Left renal pelvis (tissue), 4 donors: Measurements from ENCODE around the gene ERF. TPM values are rescaled to one million over a fixed set of nuclear protein-coding genes. Genes with fewer than 3 reads are reported as not detected.

ENCODE experiments used
- DNase-seq, 4 donors: peaks; one replicate each; pipeline ENCODE4 v3.0.0-alpha.2; 2013; ENCODE audit warnings: low read depth in 4 of 4, low spot score in 3 of 4
- polyA plus RNA-seq, 4 donors: library from polyadenylated mRNA; unstranded; fragments of 120-200 nt; gene quantifications; one replicate each; pipeline ENCODE4 v1.2.1, GENCODE V29; 2013; ENCODE audit not compliant: insufficient read length in 4 of 4

The ERF gene
- polyA plus RNA-seq, 4 donors: 57.2 to 81.0 (median 63.4) TPM

DNA sequence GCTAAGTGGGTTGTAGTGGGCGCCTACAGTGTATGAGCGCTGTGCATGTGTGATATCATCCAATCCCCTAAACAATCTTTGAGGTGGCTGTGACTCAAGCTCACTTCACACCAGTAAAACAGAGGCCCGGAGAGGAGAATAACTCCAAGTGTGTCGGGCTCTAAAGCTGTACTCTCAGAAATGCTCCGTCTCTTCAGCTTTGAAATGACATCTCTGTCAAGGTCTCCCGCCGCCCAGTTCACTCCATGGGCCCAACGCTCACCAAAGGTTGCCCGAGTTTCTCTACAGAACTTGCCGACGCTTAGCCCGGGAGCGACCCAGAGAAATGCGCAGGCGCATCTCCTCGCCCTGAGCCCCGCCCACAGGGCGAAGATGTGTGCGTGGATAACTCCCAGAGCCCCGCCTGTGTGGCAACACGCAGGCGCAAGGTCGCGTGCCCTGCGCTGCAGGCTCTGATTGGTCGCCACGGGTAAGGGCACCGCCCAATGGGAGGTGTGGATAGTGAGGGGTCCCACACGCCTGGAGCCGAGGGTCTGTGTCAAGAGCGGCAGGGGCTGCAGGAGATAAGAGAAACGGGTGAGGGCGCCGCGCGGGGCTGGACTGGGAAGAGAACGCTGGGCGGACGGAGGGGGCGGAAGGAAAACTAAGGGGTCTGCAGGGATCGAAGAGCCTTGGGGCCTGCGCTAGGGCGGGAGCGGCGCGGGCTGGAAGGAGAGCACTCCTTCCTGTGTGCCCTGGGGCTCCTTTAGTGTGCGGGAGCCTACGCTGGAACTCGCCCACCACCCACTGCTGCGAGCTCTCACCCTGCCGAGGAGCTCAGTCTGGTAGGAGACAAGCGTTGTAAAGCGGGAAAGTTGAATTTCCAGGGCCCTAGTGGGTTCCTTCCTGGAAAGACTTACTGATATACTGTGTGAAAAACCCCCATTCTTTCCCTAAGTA is 34.8 kb downstream of the ERF start, which contains the start of gene ZNF526:
TSS of gene ZNF526 (plus strand) at position 501 of the 939 bp plus-strand sequence. CDS start 4,092 bp downstream, outside the sequence.
- DNase-seq: peak; percentile 94 to 95 (median 95)

GRCh38 chr19:42217520-42218437 is 37.1 kb downstream of the ERF start, which contains the start of gene DEDD2:
Gene DEDD2 (minus strand): TSS chr19:42217677. CDS start chr19:42217007, 670 bp downstream.
- DNase-seq: peak; percentile 80 to 91 (median 90)

GRCh38 chr19:42216653-42217519 is 38.0 kb downstream of the ERF start:
- peak in 3 of 4 donors; percentile 35 to 54 (median 46) for DNase-seq

- no peak for DNase-seq
Measured at GRCh38 chr19:42214810-42215485, 40.0 kb downstream of the ERF start.

- DNase-seq: no peak
Measured at GRCh38 chr19:42212886-42213285, 42.0 kb downstream of the ERF start.

DNA sequence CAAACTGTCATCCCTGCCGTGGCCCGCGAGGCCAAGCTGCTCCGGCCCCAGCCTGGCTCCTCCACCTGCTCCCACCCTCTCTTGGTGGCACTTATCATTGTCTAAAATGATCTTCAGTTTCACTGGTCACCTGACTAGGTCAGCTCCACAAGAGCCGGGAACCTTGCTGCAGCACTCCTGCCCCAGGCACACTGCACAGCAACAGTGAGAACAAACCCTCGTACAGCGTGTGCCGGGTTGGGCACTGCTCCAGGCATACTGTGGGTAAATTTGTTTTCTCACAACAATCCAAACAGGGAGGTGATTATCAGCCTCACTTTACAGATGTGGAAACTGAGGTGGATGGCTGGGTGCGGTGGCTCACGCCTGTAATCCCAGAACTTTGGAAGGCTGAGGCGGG is 46.3 kb downstream of the ERF start:
- no peak for DNase-seq

- no peak for DNase-seq
Measured at GRCh38 chr19:42207767-42208271, 47.1 kb downstream of the ERF start.

- DNase-seq: no peak
Measured at GRCh38 chr19:42206871-42207755, 47.8 kb downstream of the ERF start.

DNA sequence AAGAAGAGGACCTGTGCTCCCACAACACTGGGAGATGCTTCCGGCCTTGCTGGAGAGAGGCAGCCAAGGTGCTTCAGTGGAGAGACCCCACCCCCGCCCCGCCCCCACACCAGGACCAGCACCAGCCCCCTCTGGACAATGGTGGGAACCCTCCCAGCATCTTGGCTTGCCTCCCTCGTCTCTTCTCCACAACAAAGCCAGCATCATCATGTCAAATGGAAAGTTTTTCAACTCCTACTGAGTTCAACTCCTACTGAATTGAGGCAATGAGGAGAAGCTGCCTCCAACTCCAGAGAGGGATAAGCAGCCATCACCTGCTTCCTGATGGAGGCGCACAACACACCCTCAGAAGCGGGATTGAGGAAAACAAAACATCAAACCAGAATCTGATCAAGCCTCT is 50.3 kb downstream of the ERF start:
- no peak for DNase-seq

- no peak for DNase-seq
Measured at GRCh38 chr19:42203700-42204099, 51.2 kb downstream of the ERF start.

DNA sequence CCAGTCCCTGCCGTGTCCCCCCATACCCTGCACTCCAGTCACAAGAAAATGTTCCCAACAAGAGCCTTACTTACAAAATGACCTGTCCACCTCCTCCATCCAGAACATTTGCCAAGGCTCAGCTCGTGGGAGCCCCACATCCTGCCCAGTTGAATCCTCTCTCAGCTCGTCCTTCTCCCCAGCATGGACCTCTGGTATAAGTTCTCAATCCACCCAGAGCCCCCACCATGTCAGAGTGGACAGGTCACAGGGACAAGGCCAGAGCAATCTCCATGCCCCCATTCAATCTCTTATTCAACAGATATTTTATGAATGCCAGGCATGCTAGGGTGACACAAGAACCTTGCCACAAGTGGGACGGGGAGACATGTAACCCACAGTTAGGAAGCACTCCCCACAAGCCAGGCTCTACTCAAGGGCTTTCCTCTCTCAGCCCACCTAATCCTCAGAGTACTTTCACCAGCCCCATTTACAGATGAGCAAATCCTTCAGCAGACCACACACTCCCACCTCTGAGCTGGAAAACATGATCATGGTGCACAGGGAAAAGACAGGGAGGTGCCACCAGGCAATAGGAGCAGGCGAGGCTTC is 52.5 kb downstream of the ERF start:
- no peak for DNase-seq

DNA sequence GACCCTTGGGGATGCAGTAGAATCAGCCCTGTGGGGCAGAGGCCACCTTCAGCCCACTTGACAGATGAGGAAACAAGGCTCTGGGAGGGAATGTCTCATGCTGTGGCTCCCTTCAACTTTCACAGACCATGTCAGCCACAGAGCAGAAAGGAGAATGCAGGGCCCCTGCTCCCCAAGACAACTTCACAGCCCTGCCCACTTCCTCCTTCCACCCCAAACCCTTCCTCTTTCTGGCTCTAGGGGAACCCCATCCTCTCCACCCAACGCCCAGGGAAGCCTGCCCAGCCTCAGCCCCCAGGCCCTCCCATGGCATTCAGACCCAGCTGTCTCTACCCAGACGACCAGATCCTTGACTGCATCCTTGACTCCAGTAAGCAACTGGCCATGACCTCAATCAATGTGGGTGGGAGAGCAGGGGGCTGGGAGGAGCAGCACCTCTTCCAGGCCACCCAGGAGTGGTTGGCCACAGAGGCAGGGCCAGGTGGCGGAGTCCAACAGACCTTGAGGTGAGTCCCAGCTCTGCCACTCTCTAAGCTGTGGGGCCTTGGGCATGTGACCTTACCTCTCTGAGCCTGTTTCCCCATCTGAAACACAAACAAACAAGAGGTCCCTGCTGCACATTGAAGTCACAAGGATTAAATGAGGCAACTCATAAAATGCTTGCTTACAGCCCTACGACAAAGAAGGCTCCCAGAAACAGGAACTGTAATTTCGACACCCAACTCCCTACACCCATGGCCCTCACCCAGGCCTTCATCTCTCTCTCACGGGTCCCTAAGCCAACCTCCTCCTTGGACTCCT is 53.2 kb downstream of the ERF start:
- DNase-seq: no peak

DNA sequence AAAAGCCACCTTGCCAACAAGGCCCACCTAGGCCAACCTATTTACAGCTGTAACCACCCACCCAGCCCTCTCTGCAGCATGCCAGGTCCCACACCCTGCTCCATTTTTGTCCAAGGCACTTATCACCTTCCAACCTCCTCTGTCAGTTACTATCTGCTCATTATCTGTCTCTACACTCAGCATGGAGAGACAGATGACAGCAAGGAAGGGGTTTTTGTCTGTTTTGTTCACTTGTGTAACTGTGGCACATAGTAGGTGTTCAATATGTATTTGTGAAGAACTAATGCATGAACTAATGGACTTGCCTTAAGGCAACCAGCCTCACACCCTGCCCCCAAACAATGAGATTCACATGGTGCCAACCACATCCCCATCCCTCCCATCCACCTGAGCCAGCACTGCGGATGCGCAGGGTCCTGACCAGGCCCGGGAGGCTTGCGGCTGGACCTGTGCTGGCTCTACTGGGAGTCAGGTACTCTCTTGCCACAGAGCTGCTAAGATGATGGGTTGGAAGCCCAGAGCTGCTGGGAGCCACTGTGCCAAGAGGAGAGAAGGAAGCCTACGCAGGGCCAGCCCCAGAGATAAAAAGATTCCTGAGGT is 54.7 kb downstream of the ERF start:
- DNase-seq: no peak

DNA sequence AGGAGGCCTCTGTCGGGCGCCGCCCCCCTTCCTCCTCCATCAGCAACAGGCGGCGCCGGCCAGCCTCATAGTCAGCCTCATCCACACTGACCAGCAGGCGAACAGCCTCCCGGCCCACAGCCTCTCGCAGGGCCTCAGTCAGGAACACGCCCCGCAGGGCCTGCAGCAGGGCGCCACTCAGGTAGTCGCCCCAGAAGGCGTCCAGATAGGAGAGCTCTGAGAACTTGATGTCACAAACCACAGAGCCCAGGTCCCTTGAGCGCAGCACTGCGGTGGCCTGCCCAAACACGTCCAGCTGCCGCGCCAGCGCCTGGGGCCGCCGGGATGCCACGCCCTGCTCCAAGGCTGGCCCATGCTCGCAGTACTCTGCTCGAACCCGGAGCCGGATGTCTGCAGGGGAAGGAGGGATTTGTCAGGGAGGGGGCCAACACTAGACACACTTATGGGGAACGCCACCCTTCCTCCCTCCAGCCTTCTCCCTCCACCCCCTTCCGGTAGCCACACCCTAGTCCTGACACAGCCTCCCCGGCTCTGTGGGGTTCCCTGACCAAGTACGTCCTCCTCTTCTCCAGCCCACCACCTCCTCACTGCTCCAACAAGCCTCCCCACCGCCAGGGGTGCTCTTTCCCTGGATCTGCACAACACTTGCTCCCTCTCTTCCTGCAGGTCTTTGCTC is 55.4 kb downstream of the ERF start:
- no peak for DNase-seq

DNA sequence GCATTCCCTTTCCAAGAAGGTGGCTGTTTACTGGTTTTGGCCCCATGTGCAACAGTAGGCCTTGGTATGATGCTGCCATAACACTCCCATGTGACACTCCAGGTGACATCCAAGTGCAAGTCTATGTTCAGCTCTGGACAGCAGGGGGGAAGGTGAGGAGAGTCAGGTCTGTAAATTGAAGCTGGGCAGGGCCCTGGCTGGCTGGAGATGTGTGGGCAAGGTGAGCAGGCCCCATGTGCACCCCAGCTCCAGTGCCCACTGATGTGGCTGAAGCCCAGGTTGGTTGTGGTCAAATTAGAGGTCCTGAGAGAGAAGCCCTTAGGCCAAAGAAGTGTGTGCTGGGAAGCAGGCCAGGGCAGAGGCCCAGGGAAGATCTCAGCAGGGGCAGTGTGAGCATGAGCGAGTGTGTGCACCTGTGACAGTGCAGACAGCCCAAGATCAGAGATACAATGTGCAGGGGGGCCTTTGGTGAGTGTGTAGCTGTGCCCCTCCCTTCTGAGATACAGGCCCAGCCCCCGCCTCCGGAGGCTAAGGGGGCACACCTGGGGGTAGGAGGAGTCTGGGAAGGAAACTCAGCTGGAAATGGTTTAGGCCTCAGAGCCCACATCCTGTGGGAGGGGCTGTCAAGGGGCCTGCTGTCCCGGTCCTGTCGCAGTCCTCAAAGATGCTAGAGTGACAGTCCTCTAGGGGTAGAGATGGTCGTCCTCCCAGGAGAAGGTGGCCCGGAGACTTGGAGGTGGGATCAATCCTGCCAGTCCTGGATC is 56.1 kb downstream of the ERF start:
- DNase-seq: no peak
